H1 (cell line): ENCODE results near the gene IL2RA. TPM values are rescaled to one million over a fixed set of nuclear protein-coding genes. Genes with fewer than 3 reads are reported as not detected.

Experiments
- CTCF ChIA-PET: fragments of 300-600 bp; sonication (Branson Sonifier 250); formaldehyde crosslinking; loops from one replicate; lab custom pipeline; 2021; ENCODE audit not compliant: partially characterized antibody; lab: Charles Lee
- POLR2A ChIA-PET: fragments of 300-600 bp; sonication (Branson Sonifier 250); formaldehyde crosslinking; loops from one replicate; lab custom pipeline; 2021; ENCODE audit warnings: inconsistent platforms; ENCODE audit not compliant: partially characterized antibody; lab: Charles Lee
- DNase-seq, 2 experiments: peaks; one replicate each; pipeline versions ENCODE4 v3.0.0 to v3.0.0-alpha.2; 2010 to 2022; ENCODE audit warnings: low spot score in 2 of 2, low read depth in 1 of 2, mixed read lengths in 1 of 2
- FAIRE-seq: peaks from 2 replicates; lab custom pipeline; 2011; peaks lifted over from hg19 to GRCh38; lab: Jason Lieb, UNC
- H2AFZ ChIP-seq: 2 replicates; pipeline ENCODE4 v1.8.1; 2012; ENCODE audit warnings: low read length, inconsistent platforms
- H2AK5ac ChIP-seq: 2 replicates; pipeline ENCODE4 v1.6.1; 2013; ENCODE audit warnings: low read depth, low read length
- H2BK120ac ChIP-seq: replicated peaks from 2 replicates; pipeline ENCODE3; 2013; ENCODE audit warnings: low read depth, low read length, inconsistent platforms
- H2BK12ac ChIP-seq: 2 replicates; pipeline ENCODE4 v1.6.1; 2013; ENCODE audit warnings: low read depth, low read length
- H2BK15ac ChIP-seq: 2 replicates; pipeline ENCODE4 v1.6.1; 2013; ENCODE audit warnings: low read length
- H2BK20ac ChIP-seq: 2 replicates; pipeline ENCODE4 v1.6.1; 2013; ENCODE audit warnings: low read length
- H2BK5ac ChIP-seq: 2 replicates; pipeline ENCODE4 v1.6.1; 2013; ENCODE audit warnings: low read depth, low read length
- H3K14ac ChIP-seq: 2 replicates; pipeline ENCODE4 v1.6.1; 2013; ENCODE audit warnings: inconsistent platforms; ENCODE audit not compliant: insufficient read length
- H3K18ac ChIP-seq: 2 replicates; pipeline ENCODE4 v1.6.1; 2013; ENCODE audit warnings: low read length; ENCODE audit errors: extremely low read depth
- H3K23ac ChIP-seq: 2 replicates; pipeline ENCODE4 v1.6.1; 2013; ENCODE audit warnings: inconsistent platforms; ENCODE audit not compliant: insufficient read length
- H3K23me2 ChIP-seq: 2 replicates; pipeline ENCODE4 v1.6.1; 2013; ENCODE audit warnings: low read depth, low read length
- H3K27ac ChIP-seq: 2 replicates; pipeline ENCODE4 v1.6.1; 2011; ENCODE audit warnings: low read depth, low read length, inconsistent platforms
- H3K27me3 ChIP-seq, 4 experiments: replicated peaks in 1 of 4; 1 replicate in 1 of 4; 2 replicates in 3 of 4; pipeline versions ENCODE4 v1.6.1 to v1.8.1; 2011 to 2013; ENCODE audit warnings: low read length in 3 of 4, mild to moderate bottlenecking in 3 of 4, inconsistent platforms in 2 of 4, mixed read lengths in 2 of 4, moderate library complexity in 1 of 4; ENCODE audit not compliant: control insufficient read depth in 3 of 4, insufficient read depth in 3 of 4; ENCODE audit errors: extremely low read depth in 1 of 4
- H3K36me3 ChIP-seq, 4 experiments: 2 replicates each; pipeline versions ENCODE4 v1.6.1 to v1.8.1; 2011 to 2013; ENCODE audit warnings: mild to moderate bottlenecking in 4 of 4, low read length in 3 of 4, moderate library complexity in 2 of 4, control low read depth in 1 of 4, inconsistent platforms in 1 of 4; ENCODE audit not compliant: insufficient read depth in 4 of 4, control insufficient read depth in 2 of 4
- H3K4ac ChIP-seq: replicated peaks from 2 replicates; pipeline ENCODE3; 2013; ENCODE audit warnings: low read length, low read depth, mixed read lengths, inconsistent platforms; ENCODE audit not compliant: insufficient read length
- H3K4me1 ChIP-seq, 4 experiments: replicated peaks in 1 of 4; 1 replicate in 1 of 4; 2 replicates in 3 of 4; pipeline versions ENCODE4 v1.6.1 to v1.8.1; 2011 to 2013; ENCODE audit warnings: low read length in 3 of 4, inconsistent platforms in 2 of 4, mixed read lengths in 1 of 4; ENCODE audit not compliant: insufficient read depth in 4 of 4, control insufficient read depth in 3 of 4
- H3K4me2 ChIP-seq, 2 experiments: 2 replicates each; pipeline versions ENCODE4 v1.6.1 to v1.8.1; 2011 to 2013; ENCODE audit warnings: low read depth in 2 of 2, low read length in 2 of 2, control low read depth in 1 of 2, inconsistent platforms in 1 of 2, mild to moderate bottlenecking in 1 of 2; ENCODE audit not compliant: insufficient read depth in 1 of 2
- H3K4me3 ChIP-seq, 4 experiments: fragments of 200-600, 300-600 bp in 1 of 4; sonication (generic), shearing (Covaris generic), sonication (Bioruptor Twin) in 1 of 4; 2 replicates each; pipeline versions ENCODE4 v1.5.1 to v1.8.1; 2011 to 2016; ENCODE audit warnings: low read length in 4 of 4, low read depth in 3 of 4, control low read depth in 2 of 4, inconsistent platforms in 2 of 4, mild to moderate bottlenecking in 2 of 4, mixed read lengths in 1 of 4, moderate library complexity in 1 of 4; ENCODE audit not compliant: insufficient read depth in 2 of 4; ENCODE audit errors: extremely low read depth in 1 of 4
- H3K56ac ChIP-seq: replicated peaks from 2 replicates; pipeline ENCODE3; 2013; ENCODE audit warnings: low read depth, mild to moderate bottlenecking, mixed read lengths, low read length, inconsistent platforms; ENCODE audit not compliant: insufficient read length
- H3K79me1 ChIP-seq: 2 replicates; pipeline ENCODE4 v1.6.1; 2013; ENCODE audit warnings: low read depth, low read length, control low read depth
- H3K79me2 ChIP-seq, 2 experiments: 2 replicates each; pipeline versions ENCODE4 v1.6.1 to v1.8.1; 2012 to 2013; ENCODE audit warnings: low read length in 2 of 2, mild to moderate bottlenecking in 2 of 2, inconsistent platforms in 1 of 2; ENCODE audit not compliant: insufficient read depth in 2 of 2, control insufficient read depth in 1 of 2
- H3K9ac ChIP-seq, 4 experiments: replicated peaks in 1 of 4; 1 replicate in 1 of 4; 2 replicates in 3 of 4; pipeline versions ENCODE4 v1.6.1 to v1.8.1; 2011 to 2013; ENCODE audit warnings: low read depth in 3 of 4, low read length in 3 of 4, control low read depth in 2 of 4, mild to moderate bottlenecking in 2 of 4, moderate library complexity in 2 of 4, inconsistent platforms in 1 of 4; ENCODE audit errors: extremely low read depth in 1 of 4
- H3K9me3 ChIP-seq, 2 experiments: 2 replicates each; pipeline versions ENCODE4 v1.6.1 to v1.8.1; 2012 to 2013; ENCODE audit warnings: mild to moderate bottlenecking in 2 of 2, moderate library complexity in 2 of 2, control low read depth in 1 of 2, inconsistent platforms in 1 of 2, low read depth in 1 of 2, low read length in 1 of 2, mixed read lengths in 1 of 2; ENCODE audit not compliant: insufficient read depth in 2 of 2
- H4K20me1 ChIP-seq, 2 experiments: replicated peaks in 1 of 2; 2 replicates each; pipeline versions ENCODE3 to v1.8.1; 2011 to 2013; ENCODE audit warnings: inconsistent platforms in 2 of 2, low read length in 2 of 2, mild to moderate bottlenecking in 1 of 2; ENCODE audit not compliant: insufficient read depth in 2 of 2, control insufficient read depth in 1 of 2
- H4K5ac ChIP-seq: 2 replicates; pipeline ENCODE4 v1.6.1; 2013; ENCODE audit warnings: low read length, low read depth, mixed read lengths, inconsistent platforms; ENCODE audit not compliant: insufficient read length
- H4K8ac ChIP-seq: 2 replicates; pipeline ENCODE4 v1.8.0; 2013; ENCODE audit warnings: mild to moderate bottlenecking, moderate library complexity, low read length, inconsistent platforms; ENCODE audit not compliant: insufficient read depth; ENCODE audit errors: extremely low read depth
- H4K91ac ChIP-seq: replicated peaks from 2 replicates; pipeline ENCODE3; 2013; ENCODE audit warnings: low read length, mixed read lengths, inconsistent platforms; ENCODE audit not compliant: insufficient read length
- FOSL1 ChIP-seq: IDR thresholded peaks from 2 replicates; pipeline ENCODE4 v1.6.1; 2011; ENCODE audit warnings: mild to moderate bottlenecking, low read depth, low read length, moderate library complexity; ENCODE audit not compliant: insufficient read depth
- GABPA ChIP-seq: IDR thresholded peaks from 2 replicates; pipeline ENCODE4 v1.6.1; 2011; ENCODE audit warnings: mild to moderate bottlenecking, low read length, moderate library complexity, borderline replicate concordance; ENCODE audit not compliant: insufficient read depth
- KDM4A ChIP-seq: IDR thresholded peaks from one replicate; pipeline ENCODE4 v1.7.1; 2012; ENCODE audit warnings: low read depth, mild to moderate bottlenecking, moderate library complexity, low read length, inconsistent platforms; ENCODE audit not compliant: severe bottlenecking
- NRF1 ChIP-seq: IDR thresholded peaks from 2 replicates; pipeline ENCODE4 v1.6.1; 2011; ENCODE audit warnings: mild to moderate bottlenecking, low read depth, low read length, improper control_type of control experiment
- PHF8 ChIP-seq: fragments of 200-600 bp; sonication (generic); conservative IDR thresholded peaks from 2 replicates; pipeline ENCODE4 v1.7.1; 2012; ENCODE audit warnings: low read depth, mild to moderate bottlenecking, inconsistent platforms, low read length, moderate library complexity
- RFX5 ChIP-seq: IDR thresholded peaks from 2 replicates; pipeline ENCODE4 v1.6.1; 2011; ENCODE audit warnings: low read depth, low read length, improper control_type of control experiment, borderline replicate concordance
- RNF2 ChIP-seq: fragments of 200-900, 300-1000 bp; sonication (generic); IDR thresholded peaks from 2 replicates; pipeline ENCODE4 v1.7.1; 2016; ENCODE audit warnings: borderline replicate concordance, low read depth, mild to moderate bottlenecking, antibody characterized with exemption, low read length; ENCODE audit not compliant: poor library complexity, severe bottlenecking; ENCODE audit errors: missing control alignments
- SIX5 ChIP-seq: IDR thresholded peaks from 2 replicates; pipeline ENCODE4 v1.6.1; 2011; ENCODE audit warnings: mild to moderate bottlenecking, low read depth, low read length
- SRF ChIP-seq: IDR thresholded peaks from 2 replicates; pipeline ENCODE4 v1.6.1; 2011; ENCODE audit warnings: mild to moderate bottlenecking, low read depth, low read length, moderate library complexity
- USF2 ChIP-seq: IDR thresholded peaks from 2 replicates; pipeline ENCODE4 v1.6.1; 2011; ENCODE audit warnings: low read length, improper control_type of control experiment
- WGBS, 2 experiments: shearing (Covaris generic) in 1 of 2; methylation state at CpG; one replicate each; pipeline versions ENCODE4 v1.1.6 to v1.1.7; 2013 to 2015; ENCODE audit warnings: low lambda C conversion rate in 2 of 2, mixed read lengths in 2 of 2, inconsistent platforms in 1 of 2, low coverage in 1 of 2, missing lambda C conversion rate in 1 of 2; ENCODE audit not compliant: insufficient replicate concordance in 2 of 2, insufficient coverage in 1 of 2, insufficient read length in 1 of 2; ENCODE audit errors: extremely low coverage in 1 of 2, missing lambda C conversion rate in 1 of 2; 5-methylcytosine and 5-hydroxymethylcytosine counted together
- polyA plus RNA-seq, 7 experiments: library from polyadenylated mRNA; depleted of rRNA in 3 of 7; stranded (reverse) in 5 of 7; unstranded in 2 of 7; fragments of >200 nt in 5 of 7; fragments of 200-250 nt in 2 of 7; gene quantifications; 1 replicate in 5 of 7; 2 replicates in 1 of 7; 4 replicates in 1 of 7; pipeline versions ENCODE4 v1.2.1 to v1.2.3, GENCODE V29; 2011 to 2013; ENCODE audit warnings: missing spikeins in 2 of 7, mixed read lengths in 2 of 7
- total RNA-seq: library from RNA; stranded (reverse); fragmentation: NEBNext Ultra II Directional; extraction: Animal tissue kit (Norgen Biotek cat#: 25700); gene quantifications from 2 replicates; pipeline ENCODE4 v1.2.1, GENCODE V29; 2021

Gene IL2RA
- total and polyA plus RNA-seq, 2 of the 8 experiments (the other 6 are each of a cell fraction or from before 2014, with no cell fraction given): not detected

GRCh38 chr10:6017781-6018354 is 44.3 kb downstream of the IL2RA start:
- Histone ChIP-seq H3K27me3 (no peaks in the 10 kb centered on the region), H2BK5ac (no peak overlapping the region), H3K9me3 (no peaks in the 10 kb centered on the region), H2BK15ac (no peak overlapping the region), H3K4ac (no peak overlapping the region), H3K4me3 (no peak overlapping the region), H2AK5ac (no peak overlapping the region), H4K5ac (no peak overlapping the region), H2BK120ac (no peak overlapping the region), H2BK12ac (no peak overlapping the region), H3K79me1 (no peaks in the 10 kb centered on the region), H3K23me2 (peaks cover 8% of the 10 kb centered on the region; the same call in 1 of the 2 replicates), H3K4me2 (no peak overlapping the region), H3K18ac (no peak overlapping the region), H4K8ac (peak overlapping the region; percentile 11; the same call in 1 of the 2 replicates), H2BK20ac (no peak overlapping the region), H4K20me1 (no peaks in the 10 kb centered on the region), H3K14ac (no peak overlapping the region), H3K56ac (no peak overlapping the region), H3K79me2 (no peaks in the 10 kb centered on the region), H3K27ac (no peak overlapping the region), H3K4me1 (no peaks in the 10 kb centered on the region), H3K36me3 (no peaks in the 10 kb centered on the region), H3K9ac (no peak overlapping the region), H3K23ac (no peak overlapping the region), H4K91ac (no peak overlapping the region), H2AFZ (no peak overlapping the region)
- ChIA-PET POLR2A (no interaction called here), CTCF (interaction anchor here (0.7 to 2.2 kb wide), 6 partner anchors 8 to 389 kb away, joined by 3 to 7 read pairs (median 3); no protein-coding TSS in a partner anchor)
- DNase-seq (no peak), FAIRE-seq (no peak)
- 88% methylated on average over 7 of the region's 8 CpGs; no CpG with 5 or more reads in 1 of the 2 experiments for WGBS, 2 experiments
- TF ChIP-seq RNF2: no peak
- no peak for TF ChIP-seq GABPA
- TF ChIP-seq PHF8: no peak
- no peak for TF ChIP-seq KDM4A
- TF ChIP-seq FOSL1: no peak
- no peak for TF ChIP-seq NRF1
- TF ChIP-seq SIX5: no peak
- TF ChIP-seq RFX5: no peak
- no peak for TF ChIP-seq SRF
- no peak for TF ChIP-seq USF2
